K562 (cell line): ENCODE measurements around the gene PAF1. TPM values are rescaled to one million over a fixed set of nuclear protein-coding genes. Genes with fewer than 3 reads are reported as not detected.
A peak's percentile ranks its signal among the peaks of the same experiment; 100 is the strongest.

ENCODE experiments used
- ATF3 ChIP-seq, 2 experiments: fragments of 450-650 bp in 1 of 2; sonication (generic) in 1 of 2; formaldehyde crosslinking in 1 of 2; IDR thresholded peaks in 1 of 2; conservative IDR thresholded peaks in 1 of 2; 2 replicates each; pipeline versions ENCODE4 v1.6.1 to v1.8.1; 2016 to 2023; ENCODE audit warnings: mild to moderate bottlenecking in 2 of 2, moderate library complexity in 2 of 2, inconsistent platforms in 1 of 2, missing genetic modification reagents in 1 of 2
- CCNT2 ChIP-seq: IDR thresholded peaks from 2 replicates; pipeline ENCODE4 v1.6.1; 2011; ENCODE audit warnings: borderline replicate concordance, low read depth, mild to moderate bottlenecking, moderate library complexity, mixed read lengths, low read length; ENCODE audit not compliant: insufficient read length; ENCODE audit errors: extremely low read depth
- HMG20B ChIP-seq: fragments of 250-450 bp; sonication (Bioruptor Pico); IDR thresholded peaks from 2 replicates; pipeline ENCODE4 v1.5.0; 2021; ENCODE audit warnings: mild to moderate bottlenecking
- ILK ChIP-seq: fragments of 450-650 bp; IDR thresholded peaks from 2 replicates; pipeline ENCODE4 v1.6.1; 2016; ENCODE audit warnings: missing genetic modification characterization, low read depth, mild to moderate bottlenecking, missing compliant biosample characterization, moderate library complexity, borderline replicate concordance
- JUN ChIP-seq, 2 experiments: sonication (generic) in 1 of 2; formaldehyde crosslinking in 1 of 2; IDR thresholded peaks; 2 replicates each; pipeline versions ENCODE4 v1.6.1 to v1.8.0; 2012 to 2022; ENCODE audit warnings: borderline replicate concordance in 2 of 2, mild to moderate bottlenecking in 2 of 2, improper control_type of control experiment in 1 of 2, low read depth in 1 of 2, low read length in 1 of 2, missing genetic modification reagents in 1 of 2
- MAFF ChIP-seq: IDR thresholded peaks from 2 replicates; pipeline ENCODE4 v1.6.1; 2012; ENCODE audit warnings: low read length, improper control_type of control experiment
- PCBP2 ChIP-seq: fragments of 200-400 bp; formaldehyde crosslinking; IDR thresholded peaks from 2 replicates; pipeline ENCODE4 v1.6.1; 2018; ENCODE audit warnings: low read length, low read depth, mild to moderate bottlenecking, moderate library complexity; ENCODE audit not compliant: poor library complexity, severe bottlenecking
- RBM14 ChIP-seq: fragments of 200-400 bp; formaldehyde crosslinking; IDR thresholded peaks from 2 replicates; pipeline ENCODE4 v1.6.1; 2018; ENCODE audit warnings: low read depth, mild to moderate bottlenecking, low read length, moderate library complexity, borderline replicate concordance; ENCODE audit not compliant: insufficient read depth
- STAT5A ChIP-seq: IDR thresholded peaks from 2 replicates; pipeline ENCODE4 v1.6.1; 2012; ENCODE audit warnings: low read length, inconsistent platforms, borderline replicate concordance
- TBP ChIP-seq: optimal IDR thresholded peaks from 2 replicates; pipeline ENCODE3; 2011; ENCODE audit warnings: low read depth, low read length, improper control_type of control experiment
- ZFP30 ChIP-seq: fragments of 250-450 bp; sonication (Bioruptor Pico); IDR thresholded peaks from 2 replicates; pipeline ENCODE4 v1.8.0; 2022; ENCODE audit warnings: moderate library complexity, mild to moderate bottlenecking, inconsistent platforms, borderline replicate concordance
- ZFX ChIP-seq: sonication (generic); formaldehyde crosslinking; IDR thresholded peaks from 2 replicates; pipeline ENCODE4 v1.8.0; 2022; ENCODE audit warnings: mild to moderate bottlenecking, missing genetic modification reagents, moderate library complexity
- ZNF239 ChIP-seq: fragments of 250-450 bp; sonication (Bioruptor Pico); IDR thresholded peaks from 2 replicates; pipeline ENCODE4 v1.4.0; 2020; ENCODE audit warnings: mild to moderate bottlenecking
- ZNF282 ChIP-seq: sonication (generic); formaldehyde crosslinking; IDR thresholded peaks from 2 replicates; pipeline ENCODE4 v1.8.1; 2023; ENCODE audit warnings: missing genetic modification reagents
- ZNF395 ChIP-seq: fragments of 200-800 bp; sonication (Bioruptor generic); IDR thresholded peaks from 2 replicates; pipeline ENCODE4 v1.6.1; 2017; ENCODE audit warnings: missing genetic modification characterization, missing compliant biosample characterization
- ZNF511 ChIP-seq: sonication (generic); formaldehyde crosslinking; IDR thresholded peaks from 2 replicates; pipeline ENCODE4 v1.8.0; 2022; ENCODE audit warnings: mild to moderate bottlenecking, missing genetic modification reagents
- ZNF512 ChIP-seq: IDR thresholded peaks from 2 replicates; pipeline ENCODE4 v1.6.1; 2016; ENCODE audit warnings: missing genetic modification characterization, missing compliant biosample characterization
- polyA plus RNA-seq, 8 experiments: library from polyadenylated mRNA; depleted of rRNA in 4 of 8; stranded (reverse) in 5 of 8; unstranded in 3 of 8; fragments of >200 nt; fragmentation: Nextera tagmentation in 2 of 8; fragmentation: Illumina TruSeq in 1 of 8; extraction: Ambion mirVana in 2 of 8; extraction: Trizol in 1 of 8; gene quantifications; 2 replicates each; pipeline versions ENCODE4 v1.2.1 to v1.2.3, GENCODE V29; 2011 to 2014; ENCODE audit warnings: inconsistent platforms in 1 of 8, missing spikeins in 1 of 8
- total RNA-seq, 7 experiments: library from RNA; depleted of rRNA in 6 of 7; stranded (reverse); fragments of >200 nt in 6 of 7; fragmentation: Illumina TruSeq in 2 of 7; extraction: Trizol in 2 of 7; gene quantifications; 2 replicates each; pipeline versions ENCODE4 v1.2.1 to v1.2.3, GENCODE V29; 2011 to 2021; ENCODE audit warnings: low replicate concordance in 1 of 7
- TF ChIP-seq, protein P1 (sequence below): sonication (generic); formaldehyde crosslinking; IDR thresholded peaks from 2 replicates; pipeline ENCODE4 v1.8.1; 2022; ENCODE audit warnings: missing genetic modification reagents

PAF1 gene
- total and polyA plus RNA-seq, 9 of the 15 experiments (the other 6 are each of a cell fraction or from before 2014, with no cell fraction given) = 1.5 to 45.0 (median 33.8) TPM

- no peak for TF ChIP-seq HMG20B
- no peak for TF ChIP-seq ILK (tag)
- TF ChIP-seq RBM14 = no peak
- peak; percentile 64 for TF ChIP-seq ZFX (CRISPR knock-in tag)
- TF ChIP-seq ZNF239 (CRISPR knock-in tag) = no peak
- TF ChIP-seq MAFF = no peak
- TF ChIP-seq ZNF511 (CRISPR knock-in tag) = peak; percentile 51; the same call in 1 of the 2 replicates
- TF ChIP-seq CCNT2 = peak; percentile 75
- TF ChIP-seq ZNF282 (CRISPR knock-in tag) = no peak
- no peak for TF ChIP-seq ZNF512 (tag)
- TF ChIP-seq, protein P1, sequence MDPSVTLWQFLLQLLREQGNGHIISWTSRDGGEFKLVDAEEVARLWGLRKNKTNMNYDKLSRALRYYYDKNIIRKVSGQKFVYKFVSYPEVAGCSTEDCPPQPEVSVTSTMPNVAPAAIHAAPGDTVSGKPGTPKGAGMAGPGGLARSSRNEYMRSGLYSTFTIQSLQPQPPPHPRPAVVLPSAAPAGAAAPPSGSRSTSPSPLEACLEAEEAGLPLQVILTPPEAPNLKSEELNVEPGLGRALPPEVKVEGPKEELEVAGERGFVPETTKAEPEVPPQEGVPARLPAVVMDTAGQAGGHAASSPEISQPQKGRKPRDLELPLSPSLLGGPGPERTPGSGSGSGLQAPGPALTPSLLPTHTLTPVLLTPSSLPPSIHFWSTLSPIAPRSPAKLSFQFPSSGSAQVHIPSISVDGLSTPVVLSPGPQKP = no peak
- peak; percentile 58 for TF ChIP-seq JUN (IDR thresholded peaks at IDR 0.05; ENCODE audit: borderline replicate concordance, low read depth, low read length)
- TF ChIP-seq JUN (CRISPR knock-in tag; IDR thresholded peaks at IDR 0.05; ENCODE audit: borderline replicate concordance) = no peak
- no peak for TF ChIP-seq ZFP30
- TF ChIP-seq ATF3 (IDR thresholded peaks at IDR 0.05) = no peak
- peak; percentile 35; the same call in 1 of the 2 replicates for TF ChIP-seq ATF3 (CRISPR knock-in tag; conservative IDR thresholded peaks at IDR 0.05)
- TF ChIP-seq STAT5A = no peak; the same call in 1 of the 2 replicates
- no peak for TF ChIP-seq PCBP2
- TF ChIP-seq TBP = peak; percentile 85
- peak; percentile 60; the same call in 1 of the 2 replicates for TF ChIP-seq ZNF395
Observed at GRCh38 chr19:39341719-39342604, 48.9 kb downstream of the PAF1 start, which contains the start of gene SAMD4B (continued).
